HL-60 (cell line): ENCODE measurements around the gene STXBP5.

Source experiments
- DNase-seq, 2 experiments: peaks; one replicate each; pipeline ENCODE4 v3.0.0-alpha.2; 2010 to 2020; ENCODE audit warnings: low read depth in 1 of 2, low spot score in 1 of 2
- H3K27ac ChIP-seq: fragments of 250-450 bp; sonication (Bioruptor Pico); replicated peaks from 2 replicates; pipeline ENCODE4 v1.5.1; 2020; ENCODE audit warnings: mild to moderate bottlenecking, moderate library complexity
- H3K27me3 ChIP-seq: fragments of 250-450 bp; sonication (Bioruptor Pico); 2 replicates; pipeline ENCODE4 v1.5.1; 2021; ENCODE audit warnings: mild to moderate bottlenecking, moderate library complexity; ENCODE audit not compliant: insufficient read depth, poor library complexity, severe bottlenecking
- H3K4me3 ChIP-seq: replicated peaks from 2 replicates; pipeline ENCODE4 v1.5.1; 2011; ENCODE audit warnings: mild to moderate bottlenecking, control low read depth, low read length; ENCODE audit not compliant: insufficient read depth
- CTCF ChIP-seq: IDR thresholded peaks from one replicate; pipeline ENCODE4 v1.5.1; 2011; ENCODE audit warnings: low read length, control low read depth, inconsistent platforms; ENCODE audit not compliant: insufficient read depth
- GABPA ChIP-seq: IDR thresholded peaks from 2 replicates; pipeline ENCODE4 v1.6.1; 2012; ENCODE audit warnings: low read depth
- POLR2AphosphoS5 ChIP-seq: IDR thresholded peaks from 2 replicates; pipeline ENCODE4 v1.6.1; 2012; ENCODE audit warnings: low read depth
- REST ChIP-seq: IDR thresholded peaks from 2 replicates; pipeline ENCODE4 v1.6.1; 2012; ENCODE audit warnings: low read depth; ENCODE audit not compliant: insufficient replicate concordance
- SPI1 ChIP-seq: IDR thresholded peaks from 2 replicates; pipeline ENCODE4 v1.6.1; 2012; ENCODE audit warnings: low read depth, mild to moderate bottlenecking, borderline replicate concordance
- long read RNA-seq: library from polyadenylated mRNA; unstranded; transcript quantifications from one replicate; pipeline ENCODE4 v2.0.0, GENCODE V29; 2020

Gene STXBP5
- long read RNA-seq, partial matches to known transcripts, result 3 of 7 reads
- long read RNA-seq, other reads (novel, unspliced or antisense), result 4 of 7 reads

GRCh38 chr6:147204060-147204785, at the start of gene STXBP5:
Gene STXBP5, plus strand, starts transcription at chr6:147204417. Its CDS starts 116 bp downstream, at chr6:147204533.
- Histone ChIP-seq H3K4me3 (peak within 1 kb of the TSS; percentile 92), H3K27me3 (no peaks in the 10 kb centered on the region), H3K27ac (peak within 1 kb of the TSS; percentile 90)
- TF ChIP-seq SPI1 (no peak), GABPA (no peak; the same call in 1 of the 2 replicates), POLR2AphosphoS5 (no peak; the same call in 1 of the 2 replicates), CTCF (no peak), REST (no peak)
- DNase-seq, result peak in 1 of 2 experiments; percentile 44

- H3K4me3 ChIP-seq, result no peak overlapping the region
- H3K27me3 ChIP-seq, result no peaks in the 10 kb centered on the region
- H3K27ac ChIP-seq, result no peak overlapping the region
- DNase-seq, result no peak
- TF ChIP-seq GABPA (no peak), SPI1 (no peak), POLR2AphosphoS5 (no peak), REST (no peak), CTCF (no peak)
These were observed 49.8 kb upstream of the STXBP5 start for GRCh38 chr6:147154454-147154853.

- peak; percentile 49 to 75 for DNase-seq
- H3K27me3 ChIP-seq, result no peaks in the 10 kb centered on the region
- no peak for TF ChIP-seq POLR2AphosphoS5
- TF ChIP-seq GABPA, result no peak
- TF ChIP-seq SPI1, result no peak
- no peak for TF ChIP-seq REST
- no peak for TF ChIP-seq CTCF
- H3K4me3 ChIP-seq, result no peak overlapping the region
- peak overlapping the region; percentile 95 for H3K27ac ChIP-seq
These were observed 48.0 kb upstream of the STXBP5 start for GRCh38 chr6:147156218-147156617.
